Keratinocyte (primary cell): ENCODE results near the gene ENTHD1. TPM values are rescaled to one million over a fixed set of nuclear protein-coding genes. Genes with fewer than 3 reads are reported as not detected.

Experiments
- DNase-seq: peaks from one replicate; pipeline ENCODE4 v3.0.0-alpha.2; 2011; ENCODE audit warnings: low read depth, missing footprints, low spot score
- FAIRE-seq: peaks from 2 replicates; lab custom pipeline; 2011; peaks lifted over from hg19 to GRCh38; lab: Jason Lieb, UNC
- H2AFZ ChIP-seq: 2 replicates; pipeline ENCODE4 v1.6.0; 2012; ENCODE audit warnings: low read length, control low read depth, inconsistent platforms; ENCODE audit not compliant: control insufficient read depth
- H3K27ac ChIP-seq: 2 replicates; pipeline ENCODE4 v1.5.1; 2011; ENCODE audit warnings: low read length; ENCODE audit not compliant: control insufficient read depth, insufficient read depth
- H3K27me3 ChIP-seq: 3 replicates; pipeline ENCODE4 v1.6.0; 2011; ENCODE audit warnings: low read length; ENCODE audit not compliant: control insufficient read depth, insufficient read depth; ENCODE audit errors: extremely low read depth
- H3K36me3 ChIP-seq, 2 experiments: 2 replicates in 1 of 2; 3 replicates in 1 of 2; pipeline ENCODE4 v1.5.1; 2011; ENCODE audit warnings: low read length in 2 of 2, mild to moderate bottlenecking in 1 of 2; ENCODE audit not compliant: control insufficient read depth in 2 of 2, insufficient read depth in 2 of 2; ENCODE audit errors: extremely low read depth in 1 of 2
- H3K4me1 ChIP-seq: 3 replicates; pipeline ENCODE4 v1.5.1; 2011; ENCODE audit warnings: low read length; ENCODE audit not compliant: control insufficient read depth, insufficient read depth; ENCODE audit errors: extremely low read depth
- H3K4me2 ChIP-seq: 3 replicates; pipeline ENCODE4 v1.6.0; 2011; ENCODE audit warnings: low read depth, low read length; ENCODE audit not compliant: control insufficient read depth, insufficient read depth; ENCODE audit errors: extremely low read depth
- H3K4me3 ChIP-seq, 3 experiments: fragments of 200-600 bp in 1 of 3; sonication (generic) in 1 of 3; 2 replicates in 2 of 3; 3 replicates in 1 of 3; pipeline ENCODE4 v1.5.1; 2011 to 2016; ENCODE audit warnings: low read length in 3 of 3, mild to moderate bottlenecking in 3 of 3, control low read depth in 2 of 3, inconsistent platforms in 1 of 3, low read depth in 1 of 3, mixed read lengths in 1 of 3, mixed run types in 1 of 3, moderate library complexity in 1 of 3; ENCODE audit not compliant: control insufficient read depth in 2 of 3, insufficient read depth in 2 of 3; ENCODE audit errors: extremely low read depth in 1 of 3
- H3K79me2 ChIP-seq: 2 replicates; pipeline ENCODE4 v1.6.0; 2012; ENCODE audit warnings: low read length; ENCODE audit not compliant: control insufficient read depth, insufficient read depth
- H3K9ac ChIP-seq: 3 replicates; pipeline ENCODE4 v1.6.0; 2011; ENCODE audit warnings: low read length; ENCODE audit not compliant: control insufficient read depth, insufficient read depth; ENCODE audit errors: extremely low read depth
- H3K9me1 ChIP-seq: 3 replicates; pipeline ENCODE4 v1.6.0; 2011; ENCODE audit warnings: low read length; ENCODE audit not compliant: control insufficient read depth, insufficient read depth; ENCODE audit errors: extremely low read depth
- H3K9me3 ChIP-seq: 2 replicates; pipeline ENCODE4 v1.5.1; 2012; ENCODE audit warnings: low read depth, low read length; ENCODE audit not compliant: control insufficient read depth
- H4K20me1 ChIP-seq: 3 replicates; pipeline ENCODE4 v1.6.0; 2011; ENCODE audit warnings: low read length; ENCODE audit not compliant: control insufficient read depth, insufficient read depth; ENCODE audit errors: extremely low read depth
- CTCF ChIP-seq, 3 experiments: IDR thresholded peaks in 1 of 3; conservative IDR thresholded peaks in 1 of 3; optimal IDR thresholded peaks in 1 of 3; 2 replicates in 2 of 3; 3 replicates in 1 of 3; pipeline versions ENCODE3 to v1.5.1; 2011; ENCODE audit warnings: low read length in 3 of 3, mild to moderate bottlenecking in 3 of 3, moderate library complexity in 2 of 3, control low read depth in 1 of 3, inconsistent platforms in 1 of 3; ENCODE audit not compliant: insufficient read depth in 2 of 3; ENCODE audit errors: extremely low read depth in 1 of 3
- EZH2 ChIP-seq: IDR thresholded peaks from one replicate; pipeline ENCODE4 v1.6.1; 2012; ENCODE audit warnings: inconsistent platforms, mild to moderate bottlenecking, low read length, moderate library complexity
- dilution Hi-C: fragments of 300-500 bp; cut with MboI; formaldehyde crosslinking; loops from one replicate; pipeline ENCODE4 v1.7.0; 2020; ENCODE audit warnings: low sequenced_read_pairs; ENCODE audit not compliant: extremely low pct_ligation_motif_present
- polyA plus RNA-seq, 5 experiments: library from polyadenylated mRNA; depleted of rRNA in 3 of 5; stranded (reverse) in 3 of 5; stranded (forward) in 1 of 5; unstranded in 1 of 5; fragments of >200 nt; gene quantifications; 1 replicate in 1 of 5; 2 replicates in 3 of 5; 3 replicates in 1 of 5; pipeline versions ENCODE4 v1.2.1 to v1.2.3, GENCODE V29; 2011 to 2012; ENCODE audit warnings: missing spikeins in 2 of 5, low read depth in 1 of 5, low replicate concordance in 1 of 5

ENTHD1 gene
- polyA plus RNA-seq, 1 donor (not counting 4 experiments of a cell fraction or from before 2014, with no cell fraction given): not detected

- Histone ChIP-seq H3K27me3 (peaks cover 4% of the 10 kb centered on the region), H2AFZ (no peak overlapping the region), H3K4me2 (no peak overlapping the region), H3K9me1 (no peaks in the 10 kb centered on the region), H4K20me1 (no peaks in the 10 kb centered on the region), H3K27ac (no peak overlapping the region), H3K36me3 (no peaks in the 10 kb centered on the region), H3K79me2 (no peaks in the 10 kb centered on the region), H3K9me3 (no peaks in the 10 kb centered on the region), H3K9ac (no peak overlapping the region), H3K4me1 (no peaks in the 10 kb centered on the region), H3K4me3 (no peak overlapping the region)
- TF ChIP-seq CTCF (optimal IDR thresholded peaks at IDR 0.05 in 1 of 3, IDR thresholded peaks at IDR 0.05 in 1 of 3, conservative IDR thresholded peaks at IDR 0.05 in 1 of 3; ENCODE audit: extremely low read depth in 1 of 3, insufficient read depth in 2 of 3, low read length in 3 of 3): no peak
- TF ChIP-seq EZH2: no peak
- dilution Hi-C loops: no loop called here
- FAIRE-seq (no peak), DNase-seq (no peak)
Measured at GRCh38 chr22:39724390-39724789, 169.2 kb downstream of the ENTHD1 start.

- Histone ChIP-seq H3K27ac (no peak overlapping the region), H3K79me2 (no peaks in the 10 kb centered on the region), H3K36me3 (no peaks in the 10 kb centered on the region), H3K27me3 (peaks cover 4% of the 10 kb centered on the region), H3K4me1 (no peaks in the 10 kb centered on the region), H2AFZ (no peak overlapping the region), H3K4me2 (no peak overlapping the region), H3K9ac (no peak overlapping the region), H3K4me3 (no peak overlapping the region), H3K9me1 (no peaks in the 10 kb centered on the region), H4K20me1 (no peaks in the 10 kb centered on the region), H3K9me3 (no peaks in the 10 kb centered on the region)
- no peak for DNase-seq
- TF ChIP-seq CTCF (optimal IDR thresholded peaks at IDR 0.05 in 1 of 3, IDR thresholded peaks at IDR 0.05 in 1 of 3, conservative IDR thresholded peaks at IDR 0.05 in 1 of 3; ENCODE audit: extremely low read depth in 1 of 3, insufficient read depth in 2 of 3, low read length in 3 of 3): no peak
- no peak for TF ChIP-seq EZH2
- dilution Hi-C loops: no loop called here
- no peak for FAIRE-seq
Measured at GRCh38 chr22:39723899-39724351, 169.6 kb downstream of the ENTHD1 start.
